ES-I3 (cell line): Measurements from ENCODE around the gene ORM1.

ENCODE experiments used
- H3K36me3 ChIP-seq: 2 replicates; pipeline ENCODE4 v1.6.1; 2013; ENCODE audit warnings: mild to moderate bottlenecking, low read length, control low read depth, moderate library complexity; ENCODE audit not compliant: insufficient read depth
- H3K4me1 ChIP-seq: 2 replicates; pipeline ENCODE4 v1.6.1; 2013; ENCODE audit warnings: mild to moderate bottlenecking, control low read depth, low read length; ENCODE audit not compliant: insufficient read depth
- H3K9ac ChIP-seq: 2 replicates; pipeline ENCODE4 v1.6.1; 2013; ENCODE audit warnings: low read depth, mild to moderate bottlenecking, low read length, moderate library complexity
- H3K9me3 ChIP-seq: 2 replicates; pipeline ENCODE4 v1.6.1; 2013; ENCODE audit warnings: mild to moderate bottlenecking, low read length, moderate library complexity; ENCODE audit not compliant: control insufficient read depth, insufficient read depth

ORM1 gene

DNA sequence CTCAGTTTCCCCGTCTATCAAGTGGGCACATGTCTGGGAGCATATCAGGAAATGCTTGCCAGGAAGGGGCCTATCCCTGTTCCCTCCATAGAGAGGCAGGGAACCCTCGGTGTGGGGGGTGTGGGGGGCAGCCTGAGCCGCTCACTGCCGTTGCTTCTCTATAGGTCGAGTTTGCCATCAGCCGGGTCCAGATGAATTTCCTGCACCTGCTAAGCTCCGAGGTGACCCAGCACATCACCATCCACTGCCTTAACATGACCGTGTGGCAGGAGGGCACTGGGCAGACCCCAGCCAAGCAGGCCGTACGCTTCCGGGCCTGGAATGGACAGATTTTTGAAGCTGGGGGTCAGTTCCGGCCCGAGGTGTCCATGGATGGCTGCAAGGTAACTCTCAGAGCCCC, 13.8 kb upstream of the ORM1 start:
- H3K9me3 ChIP-seq = no peaks in the 10 kb centered on the region
- H3K36me3 ChIP-seq = no peaks in the 10 kb centered on the region
- no peaks in the 10 kb centered on the region for H3K4me1 ChIP-seq
- no peak overlapping the region for H3K9ac ChIP-seq

DNA sequence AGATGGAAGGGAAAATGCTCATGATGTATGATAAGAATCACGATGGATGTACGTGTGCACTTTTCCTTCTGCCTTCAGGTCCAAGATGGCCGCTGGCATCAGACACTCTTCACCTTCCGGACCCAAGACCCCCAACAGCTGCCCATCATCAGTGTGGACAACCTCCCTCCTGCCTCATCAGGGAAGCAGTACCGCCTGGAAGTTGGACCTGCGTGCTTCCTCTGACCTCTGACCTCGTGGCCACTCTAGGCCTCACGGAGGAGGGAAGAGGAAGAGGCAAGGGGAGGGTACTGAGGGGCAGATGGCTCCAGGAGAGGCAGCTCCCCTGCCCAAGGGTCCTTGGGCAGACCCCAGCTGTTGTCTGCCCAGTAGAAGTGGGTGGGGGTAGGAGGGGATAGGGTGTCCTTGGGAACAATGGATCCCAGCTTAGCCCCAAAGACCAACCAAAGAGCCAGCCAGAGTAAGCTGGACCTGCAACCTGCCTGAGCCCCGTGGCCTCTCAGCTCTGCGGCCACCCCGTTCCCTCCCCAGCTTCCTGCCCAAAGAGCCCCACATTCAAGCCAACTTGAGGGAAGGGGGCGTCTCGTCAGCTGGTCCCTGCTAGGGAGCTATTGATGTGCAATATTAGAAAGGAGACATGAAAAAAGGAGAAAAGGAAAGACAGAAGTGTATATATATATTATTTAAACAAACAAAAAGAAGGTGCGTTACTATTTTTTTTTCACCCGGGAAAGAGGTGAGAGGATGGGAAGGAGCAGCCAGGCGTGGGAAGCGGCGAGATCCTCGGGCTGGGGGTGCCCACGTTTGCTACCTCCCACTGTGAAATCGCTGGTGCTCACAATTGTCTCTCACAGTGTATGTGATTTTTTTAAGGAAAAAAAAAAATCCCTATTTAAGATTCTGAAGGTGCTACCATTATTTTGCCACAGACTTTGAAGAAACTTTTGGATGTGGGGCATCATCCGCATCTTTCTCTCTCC, 12.1 kb upstream of the ORM1 start:
- Histone ChIP-seq H3K9ac (no peak overlapping the region), H3K9me3 (no peaks in the 10 kb centered on the region), H3K36me3 (no peaks in the 10 kb centered on the region), H3K4me1 (no peaks in the 10 kb centered on the region)

DNA sequence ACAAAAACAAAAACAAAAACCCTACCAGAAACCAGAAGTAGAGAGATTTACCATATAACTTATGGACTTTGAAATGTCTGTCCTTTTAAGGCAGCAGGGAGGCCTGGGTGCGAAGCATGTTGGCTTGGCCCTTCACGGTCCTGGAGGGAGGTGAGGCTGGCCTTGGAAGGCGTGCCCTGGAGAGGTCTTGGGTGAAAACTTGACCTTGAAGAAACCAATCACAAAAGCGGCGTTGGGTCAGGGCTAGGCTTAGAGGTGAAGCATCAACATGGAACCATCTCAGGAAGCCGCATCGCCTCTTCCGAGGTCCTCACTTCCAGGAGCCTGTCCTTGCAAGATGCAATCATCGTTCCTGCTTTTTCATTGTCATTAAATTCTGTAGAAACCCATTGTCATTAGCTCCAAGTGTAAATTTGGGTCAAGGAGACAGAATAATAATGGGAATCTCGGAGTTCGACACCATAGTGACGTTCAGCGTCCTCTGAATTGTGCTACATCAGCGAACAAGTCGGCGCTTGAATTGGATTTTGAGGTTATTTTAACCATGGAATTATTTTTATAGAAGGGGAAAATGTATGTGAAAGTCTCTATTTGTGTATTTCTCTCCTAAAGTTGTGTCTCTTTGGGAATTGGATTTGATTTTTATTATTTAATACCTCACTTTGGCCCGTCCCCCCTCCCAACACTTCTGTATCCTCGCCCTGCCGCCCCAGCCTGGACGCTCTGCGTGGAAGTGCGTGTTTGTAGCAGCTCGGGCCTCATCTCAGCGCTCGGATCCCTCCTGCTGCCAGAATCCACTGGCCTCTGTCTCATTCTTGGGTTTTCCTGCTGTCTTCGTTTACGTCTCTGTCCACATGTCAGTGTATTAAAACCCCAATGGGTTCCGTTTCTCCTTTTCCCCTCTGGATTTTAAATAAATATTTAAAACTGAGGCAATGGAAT, 11.1 kb upstream of the ORM1 start:
- Histone ChIP-seq H3K9me3 (no peaks in the 10 kb centered on the region), H3K9ac (no peak overlapping the region), H3K36me3 (no peaks in the 10 kb centered on the region), H3K4me1 (peaks cover 4% of the 10 kb centered on the region; the same call in 1 of the 2 replicates)

DNA sequence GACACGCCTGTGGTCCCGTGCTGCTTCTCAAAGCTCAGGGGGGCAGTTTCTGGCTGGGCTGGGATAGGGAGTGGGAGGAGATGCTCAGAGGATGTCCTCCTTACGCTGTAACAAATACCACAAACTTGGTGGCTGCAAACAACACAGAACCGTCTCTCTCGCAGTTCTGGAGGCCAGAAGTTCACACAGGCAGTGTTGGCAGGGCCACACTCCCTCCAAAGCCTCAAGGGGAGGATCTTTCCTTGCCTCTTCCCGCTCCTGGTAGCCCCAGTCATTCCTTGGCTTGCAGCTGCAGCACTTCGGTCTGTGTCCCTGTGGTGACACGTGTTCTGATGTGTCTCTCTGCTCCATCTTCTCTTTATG, 10.4 kb upstream of the ORM1 start:
- no peak overlapping the region for H3K9ac ChIP-seq

DNA sequence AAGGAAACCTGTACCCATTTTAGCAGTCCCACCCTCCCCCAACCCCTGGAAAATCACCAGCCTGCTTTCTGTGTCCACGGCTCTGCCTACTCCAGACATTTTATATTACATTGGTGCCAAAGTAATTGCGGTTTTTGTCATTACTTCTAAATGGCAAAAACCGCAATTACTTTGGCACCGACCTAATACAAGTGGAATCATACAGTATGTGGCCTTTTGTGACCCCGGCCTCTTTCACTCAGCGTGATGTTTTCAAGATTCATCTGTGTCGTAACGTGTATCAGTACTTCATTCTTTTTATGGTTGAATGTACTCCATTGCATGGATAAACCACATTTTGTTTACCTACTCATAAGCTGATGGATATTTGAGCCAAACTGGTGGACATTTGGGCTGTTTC, 9.7 kb upstream of the ORM1 start:
- no peaks in the 10 kb centered on the region for H3K36me3 ChIP-seq
- no peak overlapping the region for H3K9ac ChIP-seq
- no peaks in the 10 kb centered on the region for H3K9me3 ChIP-seq
- H3K4me1 ChIP-seq = peaks cover 5% of the 10 kb centered on the region; the same call in 1 of the 2 replicates

More for the DNA sequence above, 10.4 kb upstream of the ORM1 start:
- H3K9me3 ChIP-seq = no peaks in the 10 kb centered on the region
- peaks cover 5% of the 10 kb centered on the region; the same call in 1 of the 2 replicates for H3K4me1 ChIP-seq
- no peaks in the 10 kb centered on the region for H3K36me3 ChIP-seq

DNA sequence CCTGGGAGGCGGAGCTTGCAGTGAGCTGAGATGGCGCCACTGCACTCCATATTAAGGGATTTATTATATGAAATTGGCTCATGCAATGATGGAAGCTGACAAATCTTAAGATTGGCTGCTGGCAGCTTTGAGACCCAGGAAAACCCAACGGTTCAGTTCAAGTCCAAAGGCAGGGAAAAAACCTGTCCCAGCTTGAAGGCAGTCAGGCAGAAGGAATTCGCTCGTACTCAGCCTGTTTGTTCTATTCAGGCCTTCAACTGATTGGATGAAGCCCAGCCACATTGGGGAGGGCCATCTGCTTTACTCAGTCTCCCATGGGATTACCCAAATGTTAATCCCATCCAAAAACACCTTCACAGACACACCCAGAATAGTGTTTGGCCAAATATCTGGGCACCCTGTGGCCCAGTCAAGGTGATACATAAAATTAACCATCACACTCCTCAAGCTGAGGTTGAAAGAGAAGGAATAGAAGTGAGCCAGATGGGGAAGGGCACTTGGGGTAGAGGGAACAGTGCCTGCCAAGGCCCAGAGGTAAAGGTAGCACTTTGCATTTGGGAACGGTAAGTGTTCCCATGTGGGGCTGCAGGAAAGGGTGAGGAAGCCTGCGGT, 8.5 kb upstream of the ORM1 start:
- no peak overlapping the region for H3K9ac ChIP-seq
- H3K4me1 ChIP-seq = peaks cover 5% of the 10 kb centered on the region; the same call in 1 of the 2 replicates
- no peaks in the 10 kb centered on the region for H3K9me3 ChIP-seq
- no peaks in the 10 kb centered on the region for H3K36me3 ChIP-seq

DNA sequence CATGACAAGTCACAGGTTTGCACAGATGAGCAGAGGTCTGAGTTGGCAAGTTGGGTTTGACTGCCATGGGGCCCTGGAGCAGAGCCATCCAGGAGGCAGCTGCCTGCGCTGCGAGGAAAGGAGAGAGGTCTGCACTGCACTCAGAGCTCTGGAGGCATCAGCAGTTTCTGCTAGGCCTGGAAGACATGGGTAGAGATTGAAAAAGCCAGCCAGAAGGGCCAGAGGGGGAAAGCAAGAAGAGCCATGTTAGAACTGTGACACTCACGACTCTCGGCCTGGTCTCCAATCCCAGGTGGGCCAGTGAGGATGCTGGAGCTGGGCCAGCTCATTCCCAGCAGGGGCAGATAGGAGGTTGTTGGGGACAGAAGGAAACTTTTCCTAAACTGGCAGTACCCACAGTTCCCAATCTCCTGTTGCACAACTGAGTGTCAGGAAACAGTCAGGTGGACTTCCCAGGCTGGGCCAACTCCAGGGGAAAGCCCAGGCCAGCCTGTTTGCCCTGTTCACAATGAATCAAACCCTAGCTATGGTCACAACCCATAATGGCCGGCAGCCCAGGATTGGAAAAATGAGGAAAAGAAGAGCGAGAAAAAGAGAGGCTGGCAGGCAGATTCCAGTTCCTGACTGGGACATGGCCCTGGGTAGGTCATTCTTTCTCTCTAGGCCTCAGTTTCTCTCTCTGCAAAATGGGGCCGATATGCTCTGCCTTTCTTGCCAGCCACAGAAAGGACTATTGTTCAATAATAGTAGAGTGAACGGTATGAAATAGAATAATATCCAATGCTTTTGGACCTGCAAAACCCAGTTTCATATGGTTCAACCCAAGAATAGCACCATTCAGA, 7.8 kb upstream of the ORM1 start:
- H3K9me3 ChIP-seq = no peaks in the 10 kb centered on the region
- H3K36me3 ChIP-seq = no peaks in the 10 kb centered on the region
- H3K4me1 ChIP-seq = peaks cover 5% of the 10 kb centered on the region; the same call in 1 of the 2 replicates
- no peak overlapping the region for H3K9ac ChIP-seq

DNA sequence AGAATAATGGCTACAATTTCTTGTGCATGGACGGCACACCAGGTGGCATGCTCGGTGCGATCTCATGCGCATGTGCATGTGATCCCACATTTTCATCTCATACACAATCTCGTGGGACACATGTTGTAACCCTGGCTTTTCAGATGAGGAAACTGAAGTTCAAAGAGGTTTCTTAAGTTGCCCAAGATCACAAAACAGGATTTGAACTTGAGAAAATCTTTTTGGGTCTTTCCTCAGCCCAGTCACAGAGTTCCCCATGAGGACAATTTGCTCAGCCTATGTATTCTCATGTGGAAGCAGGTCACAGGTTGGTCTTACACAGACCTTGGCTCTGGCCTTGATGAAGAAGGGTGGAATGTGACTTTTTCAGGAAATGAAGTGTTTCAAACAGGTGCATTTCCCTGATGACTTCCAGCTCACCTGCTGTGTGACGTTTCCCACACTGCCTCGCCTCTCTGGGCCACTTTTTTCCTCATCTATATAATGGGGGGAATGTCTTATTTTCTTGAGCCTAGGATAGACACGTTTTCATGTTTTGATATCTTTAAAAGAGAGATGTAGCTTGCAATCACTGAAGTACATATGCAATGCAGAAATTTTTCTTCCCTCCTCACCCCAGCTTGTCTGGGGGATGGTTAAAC, 7.1 kb upstream of the ORM1 start:
- Histone ChIP-seq H3K9ac (no peak overlapping the region), H3K4me1 (peaks cover 5% of the 10 kb centered on the region; the same call in 1 of the 2 replicates), H3K9me3 (no peaks in the 10 kb centered on the region), H3K36me3 (no peaks in the 10 kb centered on the region)

DNA sequence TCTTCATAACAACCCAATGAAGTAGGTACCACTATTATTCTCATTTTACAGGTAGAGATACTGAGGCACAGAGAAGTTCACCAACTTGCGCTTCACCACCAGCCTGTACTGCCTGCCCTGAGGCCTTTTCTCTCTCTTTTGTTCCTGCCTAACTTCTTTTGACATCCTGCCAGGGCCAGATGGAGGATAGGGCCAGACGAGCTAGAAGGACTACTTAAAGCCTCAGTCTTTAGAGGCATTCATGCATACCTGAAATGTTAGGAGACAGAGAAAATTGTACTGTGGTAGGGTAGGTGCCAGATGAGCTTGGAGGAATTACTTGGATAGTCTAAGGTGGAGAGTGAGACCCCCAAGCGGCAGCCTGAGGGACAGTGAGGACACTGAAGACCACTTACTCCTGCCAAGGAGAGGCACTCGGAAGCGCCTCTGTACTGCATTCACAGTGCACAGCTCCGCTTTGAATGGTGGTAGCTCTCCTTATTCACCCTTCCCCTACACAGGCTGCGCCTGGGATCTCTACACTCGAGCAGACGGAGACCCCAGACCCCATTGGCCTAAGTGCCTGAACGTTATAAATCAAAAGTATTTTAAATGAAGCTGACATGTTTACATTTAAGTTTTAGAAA, 6.2 kb upstream of the ORM1 start:
- Histone ChIP-seq H3K4me1 (peaks cover 5% of the 10 kb centered on the region; the same call in 1 of the 2 replicates), H3K36me3 (no peaks in the 10 kb centered on the region), H3K9me3 (no peaks in the 10 kb centered on the region), H3K9ac (no peak overlapping the region)

DNA sequence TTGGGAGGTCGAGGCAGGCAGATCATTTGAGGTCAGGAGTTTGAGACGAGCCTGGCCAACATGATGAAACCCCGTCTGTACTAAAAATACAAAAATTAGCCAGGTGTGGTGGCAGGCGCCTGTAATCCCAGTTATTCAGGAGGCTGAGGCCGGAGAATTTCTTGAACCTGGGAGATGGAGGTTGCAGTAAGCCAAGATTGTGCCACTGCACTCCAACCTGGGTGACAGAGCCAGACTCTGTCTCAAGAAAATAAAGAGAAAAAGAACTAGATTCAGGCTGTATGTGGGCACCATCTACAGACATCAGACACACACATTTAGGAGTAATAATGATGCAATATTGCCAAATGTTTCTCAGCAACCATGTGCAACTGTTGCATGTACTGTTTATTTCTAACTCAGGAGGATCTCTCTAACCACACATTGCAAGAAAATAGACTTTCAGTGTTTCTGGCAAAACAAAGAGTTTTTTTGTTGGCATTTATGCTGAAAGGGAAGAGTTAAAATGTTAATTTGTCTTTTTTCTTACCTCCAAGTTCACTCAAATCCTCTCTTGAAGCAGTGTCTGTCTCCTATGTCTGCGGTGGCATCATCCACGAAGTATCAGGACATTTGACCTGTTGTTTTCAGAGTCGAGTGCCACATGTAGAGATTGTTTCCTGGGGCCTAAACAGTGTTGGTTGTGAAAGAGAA, 5.1 kb upstream of the ORM1 start:
- Histone ChIP-seq H3K4me1 (peaks cover 5% of the 10 kb centered on the region; the same call in 1 of the 2 replicates), H3K9me3 (no peaks in the 10 kb centered on the region), H3K36me3 (no peaks in the 10 kb centered on the region), H3K9ac (no peak overlapping the region)

DNA sequence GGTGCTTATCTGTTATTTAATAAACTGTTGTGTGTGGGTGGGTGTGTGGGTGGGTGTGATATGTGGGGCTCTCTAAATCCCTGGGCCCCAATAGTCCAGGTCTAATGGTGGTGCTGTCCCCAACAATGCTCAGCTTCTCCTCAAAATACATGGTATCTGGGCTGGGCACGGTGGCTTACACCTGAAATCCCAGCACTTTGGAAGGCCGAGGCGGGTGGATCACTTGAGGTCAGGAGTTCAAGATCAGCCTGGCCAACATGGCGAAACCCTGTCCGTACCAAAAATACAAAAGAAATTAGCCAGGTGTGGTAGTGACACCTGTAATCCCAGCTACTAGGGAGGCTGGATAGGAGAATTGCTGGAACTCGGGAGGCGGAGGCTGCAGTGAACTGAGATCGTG, 4.5 kb upstream of the ORM1 start:
- Histone ChIP-seq H3K9me3 (no peaks in the 10 kb centered on the region), H3K4me1 (peaks cover 5% of the 10 kb centered on the region; the same call in 1 of the 2 replicates), H3K9ac (no peak overlapping the region), H3K36me3 (no peaks in the 10 kb centered on the region)

DNA sequence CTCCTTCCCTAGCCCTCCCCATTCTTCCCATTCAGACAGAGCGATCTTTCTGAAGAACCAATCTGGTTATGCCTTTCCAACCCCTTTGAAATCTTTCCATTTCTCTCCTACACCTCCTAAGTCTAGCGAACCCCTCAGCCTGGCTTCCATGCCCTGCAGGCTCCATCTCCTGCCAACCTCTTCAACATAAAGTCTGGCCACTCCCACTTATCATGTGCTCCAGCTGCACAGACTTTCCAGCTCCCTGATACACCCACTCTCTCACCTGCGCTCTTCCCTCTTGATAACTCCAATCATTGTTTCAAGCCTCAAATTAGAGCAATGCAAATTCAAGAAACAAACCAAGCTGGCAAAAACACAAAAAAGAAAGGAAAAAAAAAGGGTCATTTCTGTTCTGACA, 3.8 kb upstream of the ORM1 start:
- H3K4me1 ChIP-seq = peaks cover 5% of the 10 kb centered on the region; the same call in 1 of the 2 replicates

More for the DNA sequence above, 3.8 kb upstream of the ORM1 start:
- Histone ChIP-seq H3K9me3 (no peaks in the 10 kb centered on the region), H3K36me3 (no peaks in the 10 kb centered on the region), H3K9ac (no peak overlapping the region)
